ENCODE measurements around the gene MIGA1. TPM values are rescaled to one million over a fixed set of nuclear protein-coding genes. Genes with fewer than 3 reads are reported as not detected.

MIGA1 gene
- total RNA-seq, 1 experiment from 2014 or later, result 14.4 TPM

GRCh38 chr1:77873461-77873860 is 94.0 kb downstream of the MIGA1 start:
- in situ Hi-C loops (cut with HindIII; ENCODE audit: low pct_unique_long_range_greater_than_20kb, low sequenced_read_pairs), result no loop called here
- no TSS peak for BruUV-seq (replicated peaks)
- Histone ChIP-seq H3K27ac (ENCODE audit: low read length) (no peak overlapping the region), H3K4me1 (ENCODE audit: control insufficient read depth, insufficient read depth, low read length) (no peaks in the 10 kb centered on the region), H3K27me3 (ENCODE audit: control insufficient read depth, insufficient read depth, low read length) (no peaks in the 10 kb centered on the region), H3K9me3 (ENCODE audit: control insufficient read depth, insufficient read depth, low read depth, low read length) (no peaks in the 10 kb centered on the region), H3K36me3 (ENCODE audit: control insufficient read depth, insufficient read depth, low read length) (no peaks in the 10 kb centered on the region), H3K4me3 (ENCODE audit: low read depth in 2 of 2, low read length in 2 of 2) (no peak overlapping the region)
- DNase-seq (ENCODE audit: low read depth, low spot score) (no peak), ATAC-seq (no peak)
- CTCF ChIA-PET, result no interaction called here
- POLR2A ChIA-PET, result no interaction called here
- intact Hi-C loops (cut with micrococcal nuclease; ENCODE audit: unreplicated experiment), result no loop called here
- no peak for TF ChIP-seq SIN3A (IDR thresholded peaks at IDR 0.05; ENCODE audit: borderline replicate concordance, insufficient read depth, low read depth, low read length)
- TF ChIP-seq POLR2AphosphoS5 (IDR thresholded peaks at IDR 0.05; ENCODE audit: low read depth, low read length), result no peak
- TF ChIP-seq TCF7L2 (IDR thresholded peaks at IDR 0.05; ENCODE audit: low read depth, low read length), result no peak
- no peak for TF ChIP-seq CTCF (IDR thresholded peaks at IDR 0.05)
- TF ChIP-seq REST (IDR thresholded peaks at IDR 0.05; ENCODE audit: insufficient read depth in 1 of 2, low read depth in 2 of 2, low read length in 1 of 2), result no peak

GRCh38 chr1:77874804-77875445 is 95.5 kb downstream of the MIGA1 start:
- ATAC-seq (no peak), DNase-seq (ENCODE audit: low read depth, low spot score) (no peak)
- Histone ChIP-seq H3K4me3 (ENCODE audit: low read depth in 2 of 2, low read length in 2 of 2) (no peak overlapping the region), H3K27ac (ENCODE audit: low read length) (no peak overlapping the region), H3K4me1 (ENCODE audit: control insufficient read depth, insufficient read depth, low read length) (no peaks in the 10 kb centered on the region), H3K36me3 (ENCODE audit: control insufficient read depth, insufficient read depth, low read length) (no peaks in the 10 kb centered on the region), H3K9me3 (ENCODE audit: control insufficient read depth, insufficient read depth, low read depth, low read length) (no peaks in the 10 kb centered on the region), H3K27me3 (ENCODE audit: control insufficient read depth, insufficient read depth, low read length) (no peaks in the 10 kb centered on the region)
- CTCF ChIA-PET, result interaction anchor here (0.6 kb wide), 1 partner anchor 53 kb away, joined by 5 read pairs; no protein-coding TSS in a partner anchor
- in situ Hi-C loops (cut with HindIII; ENCODE audit: low pct_unique_long_range_greater_than_20kb, low sequenced_read_pairs), result no loop called here
- no TSS peak for BruUV-seq (replicated peaks)
- POLR2A ChIA-PET, result no interaction called here
- intact Hi-C loops (cut with micrococcal nuclease; ENCODE audit: unreplicated experiment), result no loop called here
- no peak for TF ChIP-seq SIN3A (IDR thresholded peaks at IDR 0.05; ENCODE audit: borderline replicate concordance, insufficient read depth, low read depth, low read length)
- TF ChIP-seq POLR2AphosphoS5 (IDR thresholded peaks at IDR 0.05; ENCODE audit: low read depth, low read length), result no peak
- TF ChIP-seq CTCF (IDR thresholded peaks at IDR 0.05), result no peak
- no peak for TF ChIP-seq REST (IDR thresholded peaks at IDR 0.05; ENCODE audit: insufficient read depth in 1 of 2, low read depth in 2 of 2, low read length in 1 of 2)
- TF ChIP-seq TCF7L2 (IDR thresholded peaks at IDR 0.05; ENCODE audit: low read depth, low read length), result no peak

All from Panc1 (cell line).